Fibroblast of pulmonary artery (primary cell): ENCODE measurements around the gene MTTP.

Source experiments
- DNase-seq: peaks from one replicate; pipeline ENCODE4 v3.0.0-alpha.2; 2010; ENCODE audit warnings: low read depth
- H3K4me3 ChIP-seq: replicated peaks from 2 replicates; pipeline ENCODE4 v1.5.1; 2011; ENCODE audit warnings: low read depth, mild to moderate bottlenecking, control low read depth, low read length, moderate library complexity
- TF ChIP-seq, protein P1 (sequence below): IDR thresholded peaks from 2 replicates; pipeline ENCODE4 v1.5.1; 2011; ENCODE audit warnings: mild to moderate bottlenecking, control low read depth, low read length, inconsistent platforms; ENCODE audit errors: missing control alignments

MTTP gene

GRCh38 chr4:99636422-99636821 lies 61.8 kb downstream of the MTTP start:
- no peak overlapping the region for H3K4me3 ChIP-seq
- TF ChIP-seq, protein P1, sequence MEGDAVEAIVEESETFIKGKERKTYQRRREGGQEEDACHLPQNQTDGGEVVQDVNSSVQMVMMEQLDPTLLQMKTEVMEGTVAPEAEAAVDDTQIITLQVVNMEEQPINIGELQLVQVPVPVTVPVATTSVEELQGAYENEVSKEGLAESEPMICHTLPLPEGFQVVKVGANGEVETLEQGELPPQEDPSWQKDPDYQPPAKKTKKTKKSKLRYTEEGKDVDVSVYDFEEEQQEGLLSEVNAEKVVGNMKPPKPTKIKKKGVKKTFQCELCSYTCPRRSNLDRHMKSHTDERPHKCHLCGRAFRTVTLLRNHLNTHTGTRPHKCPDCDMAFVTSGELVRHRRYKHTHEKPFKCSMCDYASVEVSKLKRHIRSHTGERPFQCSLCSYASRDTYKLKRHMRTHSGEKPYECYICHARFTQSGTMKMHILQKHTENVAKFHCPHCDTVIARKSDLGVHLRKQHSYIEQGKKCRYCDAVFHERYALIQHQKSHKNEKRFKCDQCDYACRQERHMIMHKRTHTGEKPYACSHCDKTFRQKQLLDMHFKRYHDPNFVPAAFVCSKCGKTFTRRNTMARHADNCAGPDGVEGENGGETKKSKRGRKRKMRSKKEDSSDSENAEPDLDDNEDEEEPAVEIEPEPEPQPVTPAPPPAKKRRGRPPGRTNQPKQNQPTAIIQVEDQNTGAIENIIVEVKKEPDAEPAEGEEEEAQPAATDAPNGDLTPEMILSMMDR, result no peak
- DNase-seq, result no peak

DNA sequence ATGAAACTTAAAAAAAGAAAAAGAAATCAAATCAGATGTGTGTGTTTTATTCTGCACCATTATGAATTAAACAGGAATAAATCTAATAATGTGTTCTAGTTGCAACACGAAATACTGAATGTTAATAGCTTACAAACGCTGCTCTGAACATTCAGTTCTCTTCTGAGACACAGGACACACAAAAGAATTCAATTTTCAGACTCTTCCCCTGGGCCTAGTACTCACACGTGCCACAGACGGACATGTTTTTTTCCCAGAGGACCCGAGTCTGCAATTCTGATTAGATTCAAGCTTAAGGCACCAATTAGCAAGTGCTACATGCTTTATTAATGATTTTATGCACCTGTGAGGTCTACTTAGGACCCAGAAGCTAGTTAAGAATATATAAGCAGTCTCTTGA lies 62.5 kb downstream of the MTTP start:
- H3K4me3 ChIP-seq, result no peak overlapping the region
- DNase-seq, result no peak
- TF ChIP-seq, protein P1, result no peak

GRCh38 chr4:99640676-99641075 lies 66.1 kb downstream of the MTTP start:
- no peak overlapping the region for H3K4me3 ChIP-seq
- DNase-seq, result no peak

GRCh38 chr4:99642725-99643489 lies 68.3 kb downstream of the MTTP start:
- peak; percentile 3 for DNase-seq
- no peak overlapping the region for H3K4me3 ChIP-seq
- TF ChIP-seq, protein P1, result no peak

More at GRCh38 chr4:99640676-99641075, 66.1 kb downstream of the MTTP start:
- TF ChIP-seq, protein P1, result no peak

- H3K4me3 ChIP-seq, result no peak overlapping the region
- no peak for DNase-seq
- TF ChIP-seq, protein P1, result no peak
Measured at GRCh38 chr4:99644453-99644852, 69.8 kb downstream of the MTTP start.

GRCh38 chr4:99645036-99645435 lies 70.4 kb downstream of the MTTP start:
- no peak for DNase-seq
- H3K4me3 ChIP-seq, result no peak overlapping the region
- TF ChIP-seq, protein P1, result no peak

DNA sequence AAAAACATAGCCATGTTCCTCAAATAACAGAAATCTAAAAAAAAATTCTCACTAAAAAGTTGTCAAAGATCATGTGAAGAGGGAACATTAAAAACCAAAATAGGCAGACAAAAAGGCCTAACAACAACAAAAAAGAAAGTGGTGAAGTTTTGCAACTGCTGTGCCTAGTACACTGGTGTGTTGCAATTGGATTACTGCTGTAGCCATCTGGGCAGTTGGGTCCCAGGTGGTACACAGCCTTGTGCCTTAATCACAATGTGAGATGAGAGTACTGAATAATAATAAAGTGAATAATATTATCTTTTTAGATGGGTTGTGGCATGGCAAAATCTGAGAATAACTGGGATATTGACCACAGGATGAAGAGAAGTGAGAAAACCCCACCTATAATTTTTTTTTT lies 71.0 kb downstream of the MTTP start:
- no peak overlapping the region for H3K4me3 ChIP-seq
- TF ChIP-seq, protein P1, result no peak
- no peak for DNase-seq
